Mucosa of stomach (tissue), 1 donor: ENCODE data around the gene GYS2.
A peak's percentile ranks its signal among the peaks of the same experiment; 100 is the strongest.

Experiments used
- H3K27me3 ChIP-seq: one replicate; pipeline ENCODE4 v1.7.0; 2013; ENCODE audit warnings: mild to moderate bottlenecking, low read length; ENCODE audit not compliant: control insufficient read depth, insufficient read depth
- H3K36me3 ChIP-seq: one replicate; pipeline ENCODE4 v1.7.0; 2013; ENCODE audit warnings: low read length; ENCODE audit not compliant: control insufficient read depth, insufficient read depth
- H3K4me1 ChIP-seq: one replicate; pipeline ENCODE4 v1.7.0; 2013; ENCODE audit warnings: mild to moderate bottlenecking, low read length; ENCODE audit not compliant: control insufficient read depth, insufficient read depth
- H3K4me3 ChIP-seq: one replicate; pipeline ENCODE4 v1.7.0; 2013; ENCODE audit warnings: low read length
- H3K9ac ChIP-seq: one replicate; pipeline ENCODE4 v1.7.0; 2013; ENCODE audit warnings: mild to moderate bottlenecking, low read length, moderate library complexity
- H3K9me3 ChIP-seq: one replicate; pipeline ENCODE4 v1.7.0; 2013; ENCODE audit warnings: mild to moderate bottlenecking, low read length, moderate library complexity; ENCODE audit not compliant: control insufficient read depth
- donor health status: Pancreatic carcinoma.

The GYS2 gene

DNA sequence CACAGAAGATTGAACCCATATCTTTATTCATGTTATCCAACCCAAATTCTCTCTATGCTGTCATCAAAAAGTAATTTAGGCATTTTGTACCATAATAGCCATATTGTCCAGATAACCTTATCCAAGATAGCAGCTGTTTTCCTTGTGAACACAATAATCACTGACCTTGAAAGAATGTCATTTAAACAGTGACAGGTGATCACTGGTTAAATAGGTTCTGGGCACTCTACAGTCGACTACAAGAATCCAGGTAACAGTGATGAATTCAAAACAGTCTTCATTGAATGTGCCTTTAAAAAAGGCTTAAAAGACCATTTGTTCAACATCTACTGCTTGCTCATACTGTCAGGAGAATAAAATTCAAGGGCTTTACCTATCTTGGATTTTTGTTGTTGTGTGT is 83.1 kb downstream of the GYS2 start:
- Histone ChIP-seq H3K27me3 (peaks cover 4% of the 10 kb centered on the region), H3K9me3 (no peaks in the 10 kb centered on the region), H3K4me3 (no peak overlapping the region), H3K36me3 (no peaks in the 10 kb centered on the region), H3K4me1 (no peaks in the 10 kb centered on the region), H3K9ac (no peak overlapping the region)

GRCh38 chr12:21518451-21518850 is 86.2 kb downstream of the GYS2 start:
- H3K36me3 ChIP-seq = no peaks in the 10 kb centered on the region
- no peak overlapping the region for H3K4me3 ChIP-seq
- H3K9me3 ChIP-seq = no peaks in the 10 kb centered on the region
- no peak overlapping the region for H3K9ac ChIP-seq
- H3K4me1 ChIP-seq = no peaks in the 10 kb centered on the region
- H3K27me3 ChIP-seq = no peaks in the 10 kb centered on the region

GRCh38 chr12:21516281-21516680 is 88.4 kb downstream of the GYS2 start:
- H3K27me3 ChIP-seq = no peaks in the 10 kb centered on the region
- H3K36me3 ChIP-seq = no peaks in the 10 kb centered on the region
- H3K4me1 ChIP-seq = no peaks in the 10 kb centered on the region
- no peak overlapping the region for H3K9ac ChIP-seq
- H3K9me3 ChIP-seq = no peaks in the 10 kb centered on the region
- no peak overlapping the region for H3K4me3 ChIP-seq

GRCh38 chr12:21509768-21510167 is 94.9 kb downstream of the GYS2 start:
- H3K27me3 ChIP-seq = no peaks in the 10 kb centered on the region
- H3K36me3 ChIP-seq = no peaks in the 10 kb centered on the region
- peak overlapping the region; percentile 13 for H3K9ac ChIP-seq
- H3K9me3 ChIP-seq = no peaks in the 10 kb centered on the region
- no peak overlapping the region for H3K4me3 ChIP-seq
- no peaks in the 10 kb centered on the region for H3K4me1 ChIP-seq

DNA sequence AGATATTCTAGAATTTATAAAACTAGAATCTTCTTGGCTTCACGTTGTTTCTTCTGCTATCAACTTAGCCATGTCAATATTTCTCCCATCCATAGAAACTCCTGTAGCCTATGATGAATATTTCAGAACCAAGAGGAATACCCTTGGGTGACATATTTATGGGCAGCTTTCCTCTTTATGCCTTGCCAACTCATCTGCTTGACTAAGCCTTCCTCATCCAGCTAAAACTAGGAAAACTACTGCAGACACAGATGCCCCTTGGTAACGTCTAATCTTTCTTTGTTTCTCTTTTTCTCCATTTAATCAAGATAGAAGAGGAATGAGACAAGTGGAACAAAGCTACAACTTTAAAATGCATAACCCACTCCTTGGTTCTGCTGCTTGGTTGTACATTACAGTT is 96.8 kb downstream of the GYS2 start:
- Histone ChIP-seq H3K4me3 (no peak overlapping the region), H3K36me3 (no peaks in the 10 kb centered on the region), H3K27me3 (no peaks in the 10 kb centered on the region), H3K4me1 (peaks cover 5% of the 10 kb centered on the region), H3K9me3 (no peaks in the 10 kb centered on the region), H3K9ac (no peak overlapping the region)

DNA sequence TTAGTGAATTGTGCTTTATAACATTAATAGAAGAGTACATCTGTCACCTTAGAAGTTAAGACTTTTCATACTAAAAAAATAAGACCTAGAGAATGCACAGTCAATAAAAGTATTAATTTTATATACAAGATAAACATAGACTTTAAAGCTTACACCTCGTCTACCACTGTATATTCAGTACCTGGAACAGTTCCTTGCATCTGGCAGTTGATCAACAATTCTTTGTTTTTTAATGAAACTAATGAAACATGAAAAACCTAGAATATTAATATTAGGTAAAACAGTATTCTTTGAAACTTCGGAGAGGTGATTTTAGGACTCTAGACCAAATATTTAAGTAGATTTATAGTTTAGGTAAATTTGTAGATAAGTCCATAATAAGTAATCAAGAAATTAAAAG is 98.8 kb downstream of the GYS2 start:
- Histone ChIP-seq H3K9ac (no peak overlapping the region), H3K4me1 (peaks cover 9% of the 10 kb centered on the region), H3K36me3 (no peaks in the 10 kb centered on the region), H3K27me3 (no peaks in the 10 kb centered on the region), H3K4me3 (no peak overlapping the region), H3K9me3 (no peaks in the 10 kb centered on the region)

GRCh38 chr12:21502872-21503271 is 101.8 kb downstream of the GYS2 start:
- Histone ChIP-seq H3K9me3 (no peaks in the 10 kb centered on the region), H3K9ac (peak overlapping the region; percentile 90), H3K4me1 (peaks cover 15% of the 10 kb centered on the region), H3K4me3 (no peak overlapping the region), H3K27me3 (no peaks in the 10 kb centered on the region), H3K36me3 (no peaks in the 10 kb centered on the region)

- no peaks in the 10 kb centered on the region for H3K27me3 ChIP-seq
- H3K9me3 ChIP-seq = no peaks in the 10 kb centered on the region
- peak overlapping the region; percentile 90 for H3K9ac ChIP-seq
- peak overlapping the region; percentile 85 for H3K4me3 ChIP-seq
- H3K4me1 ChIP-seq = peaks cover 15% of the 10 kb centered on the region
- no peaks in the 10 kb centered on the region for H3K36me3 ChIP-seq
These were observed 102.5 kb downstream of the GYS2 start for GRCh38 chr12:21502164-21502496.

DNA sequence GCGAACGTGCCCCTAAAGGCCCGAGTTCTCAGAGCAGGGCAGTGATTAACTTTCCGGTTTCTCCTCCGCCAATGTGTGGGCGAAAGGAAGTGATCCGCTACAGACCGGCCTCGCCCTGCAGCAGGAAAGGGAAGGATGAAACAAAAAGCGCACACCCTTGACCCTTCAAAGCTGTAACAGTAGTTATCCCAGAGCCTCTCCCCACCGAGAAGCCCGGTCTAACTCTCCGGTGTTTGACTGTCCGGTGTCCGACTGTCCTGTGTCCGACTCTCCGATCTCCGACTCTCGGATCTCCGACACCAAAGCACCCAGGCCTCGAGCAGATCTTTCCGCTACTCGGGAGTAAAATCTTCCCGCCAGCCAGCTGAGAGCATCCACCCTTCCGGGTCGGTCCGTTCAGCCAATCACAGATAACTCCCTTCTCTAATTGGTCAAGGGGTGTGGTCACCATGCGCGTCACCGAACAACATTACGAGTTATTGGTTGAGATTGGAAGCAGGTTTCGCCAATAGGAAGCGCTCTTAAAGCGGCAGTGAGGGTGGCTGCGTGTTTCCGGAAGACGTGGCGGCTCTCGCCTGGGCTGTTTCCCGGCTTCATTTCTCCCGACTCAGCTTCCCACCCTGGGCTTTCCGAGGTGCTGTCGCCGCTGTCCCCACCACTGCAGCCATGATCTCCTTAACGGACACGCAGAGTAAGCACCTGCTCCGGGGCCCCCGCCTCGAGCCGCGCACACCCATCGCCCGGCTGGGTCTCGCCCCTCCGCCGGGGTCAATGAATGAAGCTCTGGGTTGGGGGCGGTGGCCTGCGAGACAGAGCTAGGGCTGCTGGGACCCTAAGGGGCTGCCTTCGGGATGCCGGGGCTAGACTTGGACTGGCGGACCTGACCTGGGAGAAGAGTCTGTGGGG is 103.1 kb downstream of the GYS2 start, which contains the start of the genes GOLT1B and RECQL:
Gene GOLT1B, plus strand, starts transcription at position 532 of the 906 bp plus-strand sequence. Its CDS starts 135 bp downstream, at position 667.
Gene RECQL, minus strand, starts transcription at position 378 of the 906 bp plus-strand sequence. CDS start 2,065 bp downstream, outside the sequence.
- Histone ChIP-seq H3K4me3 (peak within 1 kb of the TSS; percentile 85), H3K27me3 (no peaks in the 10 kb centered on the region), H3K9me3 (no peaks in the 10 kb centered on the region), H3K36me3 (no peaks in the 10 kb centered on the region), H3K9ac (peak within 1 kb of the TSS; percentile 90), H3K4me1 (peaks cover 15% of the 10 kb centered on the region)

- H3K27me3 ChIP-seq = no peaks in the 10 kb centered on the region
- no peaks in the 10 kb centered on the region for H3K36me3 ChIP-seq
- peaks cover 15% of the 10 kb centered on the region for H3K4me1 ChIP-seq
- peak overlapping the region; percentile 90 for H3K9ac ChIP-seq
- peak overlapping the region; percentile 85 for H3K4me3 ChIP-seq
- no peaks in the 10 kb centered on the region for H3K9me3 ChIP-seq
These were observed 103.8 kb downstream of the GYS2 start for GRCh38 chr12:21500786-21501257.

DNA sequence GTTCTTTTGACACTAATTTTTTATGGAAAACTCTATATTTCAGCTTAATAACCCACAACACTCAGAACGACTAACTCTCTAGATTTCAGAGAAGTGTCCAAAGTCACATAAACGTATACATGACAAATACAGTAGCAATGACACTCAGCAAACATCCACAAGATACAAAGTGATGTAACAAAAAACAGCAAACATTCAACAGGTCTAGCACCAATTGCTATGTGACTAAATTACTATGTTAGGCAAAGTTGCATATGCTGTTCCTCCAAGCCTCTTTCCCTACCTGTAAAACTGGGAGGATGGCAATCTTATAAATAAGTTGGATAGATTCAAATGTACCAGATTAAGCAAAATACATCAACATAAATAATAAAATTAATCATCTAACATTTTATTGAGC is 104.9 kb downstream of the GYS2 start:
- Histone ChIP-seq H3K4me3 (no peak overlapping the region), H3K27me3 (no peaks in the 10 kb centered on the region)

More for the DNA sequence above, 104.9 kb downstream of the GYS2 start:
- Histone ChIP-seq H3K9ac (no peak overlapping the region), H3K4me1 (peaks cover 15% of the 10 kb centered on the region), H3K9me3 (no peaks in the 10 kb centered on the region), H3K36me3 (no peaks in the 10 kb centered on the region)
